Ishikawa (cell line): ENCODE data around the gene IQCM.

Source experiments
- CREB1 ChIP-seq: IDR thresholded peaks from 2 replicates; pipeline ENCODE4 v1.6.1; 2012; ENCODE audit warnings: low read depth
- EGR1 ChIP-seq: IDR thresholded peaks from 2 replicates; pipeline ENCODE4 v1.6.1; 2012
- EP300 ChIP-seq: IDR thresholded peaks from 2 replicates; pipeline ENCODE4 v1.6.1; 2012; ENCODE audit warnings: borderline replicate concordance
- NFIC ChIP-seq: IDR thresholded peaks from 2 replicates; pipeline ENCODE4 v1.6.1; 2012
- TAF1 ChIP-seq: IDR thresholded peaks from 2 replicates; pipeline ENCODE4 v1.6.1; 2012; ENCODE audit warnings: low read depth, mild to moderate bottlenecking
- YY1 ChIP-seq: IDR thresholded peaks from 2 replicates; pipeline ENCODE4 v1.6.1; 2012; ENCODE audit warnings: low read depth
- TF ChIP-seq, protein P1 (sequence below): IDR thresholded peaks from 2 replicates; pipeline ENCODE4 v1.6.1; 2012
- TF ChIP-seq, protein P2 (sequence below): IDR thresholded peaks from 2 replicates; pipeline ENCODE4 v1.6.1; 2012; ENCODE audit warnings: low read depth, mild to moderate bottlenecking

GRCh38 chr4:149746276-149746675 is 69.4 kb downstream of the IQCM start:
- TF ChIP-seq, protein P1, sequence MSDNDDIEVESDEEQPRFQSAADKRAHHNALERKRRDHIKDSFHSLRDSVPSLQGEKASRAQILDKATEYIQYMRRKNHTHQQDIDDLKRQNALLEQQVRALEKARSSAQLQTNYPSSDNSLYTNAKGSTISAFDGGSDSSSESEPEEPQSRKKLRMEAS, result no peak
- TF ChIP-seq, protein P2, sequence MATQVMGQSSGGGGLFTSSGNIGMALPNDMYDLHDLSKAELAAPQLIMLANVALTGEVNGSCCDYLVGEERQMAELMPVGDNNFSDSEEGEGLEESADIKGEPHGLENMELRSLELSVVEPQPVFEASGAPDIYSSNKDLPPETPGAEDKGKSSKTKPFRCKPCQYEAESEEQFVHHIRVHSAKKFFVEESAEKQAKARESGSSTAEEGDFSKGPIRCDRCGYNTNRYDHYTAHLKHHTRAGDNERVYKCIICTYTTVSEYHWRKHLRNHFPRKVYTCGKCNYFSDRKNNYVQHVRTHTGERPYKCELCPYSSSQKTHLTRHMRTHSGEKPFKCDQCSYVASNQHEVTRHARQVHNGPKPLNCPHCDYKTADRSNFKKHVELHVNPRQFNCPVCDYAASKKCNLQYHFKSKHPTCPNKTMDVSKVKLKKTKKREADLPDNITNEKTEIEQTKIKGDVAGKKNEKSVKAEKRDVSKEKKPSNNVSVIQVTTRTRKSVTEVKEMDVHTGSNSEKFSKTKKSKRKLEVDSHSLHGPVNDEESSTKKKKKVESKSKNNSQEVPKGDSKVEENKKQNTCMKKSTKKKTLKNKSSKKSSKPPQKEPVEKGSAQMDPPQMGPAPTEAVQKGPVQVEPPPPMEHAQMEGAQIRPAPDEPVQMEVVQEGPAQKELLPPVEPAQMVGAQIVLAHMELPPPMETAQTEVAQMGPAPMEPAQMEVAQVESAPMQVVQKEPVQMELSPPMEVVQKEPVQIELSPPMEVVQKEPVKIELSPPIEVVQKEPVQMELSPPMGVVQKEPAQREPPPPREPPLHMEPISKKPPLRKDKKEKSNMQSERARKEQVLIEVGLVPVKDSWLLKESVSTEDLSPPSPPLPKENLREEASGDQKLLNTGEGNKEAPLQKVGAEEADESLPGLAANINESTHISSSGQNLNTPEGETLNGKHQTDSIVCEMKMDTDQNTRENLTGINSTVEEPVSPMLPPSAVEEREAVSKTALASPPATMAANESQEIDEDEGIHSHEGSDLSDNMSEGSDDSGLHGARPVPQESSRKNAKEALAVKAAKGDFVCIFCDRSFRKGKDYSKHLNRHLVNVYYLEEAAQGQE, result no peak
- TF ChIP-seq EP300, result no peak
- no peak for TF ChIP-seq TAF1
- TF ChIP-seq CREB1, result no peak
- TF ChIP-seq NFIC, result no peak
- no peak for TF ChIP-seq YY1
- no peak for TF ChIP-seq EGR1
